Nephron progenitor cell (in vitro differentiated cells): ENCODE data around the gene UPF3B.

ENCODE experiments used
- DNase-seq: peaks from one replicate; pipeline ENCODE4 v3.0.0; 2021
- H3K27ac Mint-ChIP-seq: 2 replicates; pipeline ENCODE4 v1.8.0; 2021; ENCODE audit warnings: mild to moderate bottlenecking, moderate library complexity, mixed read lengths
- H3K27me3 Mint-ChIP-seq: 2 replicates; pipeline ENCODE4 v1.8.0; 2021; ENCODE audit warnings: mild to moderate bottlenecking, low read depth, mixed read lengths; ENCODE audit not compliant: poor library complexity
- H3K36me3 Mint-ChIP-seq: 2 replicates; pipeline ENCODE4 v1.8.0; 2021; ENCODE audit warnings: low read depth, mixed read lengths
- H3K4me1 Mint-ChIP-seq: 2 replicates; pipeline ENCODE4 v1.8.0; 2021; ENCODE audit warnings: mixed read lengths
- H3K4me3 Mint-ChIP-seq: 2 replicates; pipeline ENCODE4 v1.8.0; 2021; ENCODE audit warnings: mild to moderate bottlenecking, moderate library complexity, mixed read lengths
- H3K9me3 Mint-ChIP-seq: 2 replicates; pipeline ENCODE4 v1.8.0; 2021; ENCODE audit warnings: mild to moderate bottlenecking, moderate library complexity, mixed read lengths
- TF ChIP-seq, protein P1 (sequence below): fragments of 200-600 bp; sonication (generic); IDR thresholded peaks from 2 replicates; pipeline ENCODE4 v1.5.0; 2021; ENCODE audit warnings: antibody characterized with exemption

Gene UPF3B

DNA sequence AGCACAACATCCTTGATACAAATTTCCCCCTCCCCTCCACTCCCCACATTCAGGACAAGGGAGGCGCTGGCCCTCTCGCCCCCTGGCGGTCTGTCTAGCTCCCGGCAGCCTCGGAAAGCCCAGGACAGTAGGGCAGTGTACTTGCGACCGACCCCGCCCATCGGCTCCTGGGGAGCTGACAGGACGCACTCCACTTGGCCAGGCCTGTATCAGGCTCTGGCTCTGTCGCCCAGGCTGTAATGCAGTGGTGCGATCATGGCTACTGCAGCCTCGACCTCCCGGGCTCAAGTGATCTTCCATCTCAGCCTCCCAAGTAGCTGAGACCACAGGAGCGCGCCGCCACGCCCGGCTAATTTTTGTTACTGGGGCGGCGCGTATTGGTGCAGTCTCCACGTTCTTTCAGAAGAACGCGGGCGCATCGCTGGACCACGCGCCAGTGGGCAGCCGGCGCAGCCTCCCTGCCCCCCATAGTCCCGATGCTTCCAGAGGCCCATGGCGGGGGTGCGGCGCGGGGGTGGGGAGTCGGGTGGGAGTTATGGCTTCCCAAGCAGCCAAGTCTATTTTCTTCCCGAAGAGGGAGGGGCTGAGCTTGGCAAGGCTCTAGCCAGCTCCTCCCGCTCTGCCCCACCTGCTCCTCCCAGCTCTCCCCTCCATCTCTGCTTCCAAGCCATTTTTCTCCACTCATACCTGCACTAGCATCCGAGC is 35.1 kb upstream of the UPF3B start:
- peak; percentile 75 for DNase-seq
- H3K27ac Mint-ChIP-seq: no peak overlapping the region
- H3K4me3 Mint-ChIP-seq: peak overlapping the region; percentile 74
- TF ChIP-seq, protein P1, sequence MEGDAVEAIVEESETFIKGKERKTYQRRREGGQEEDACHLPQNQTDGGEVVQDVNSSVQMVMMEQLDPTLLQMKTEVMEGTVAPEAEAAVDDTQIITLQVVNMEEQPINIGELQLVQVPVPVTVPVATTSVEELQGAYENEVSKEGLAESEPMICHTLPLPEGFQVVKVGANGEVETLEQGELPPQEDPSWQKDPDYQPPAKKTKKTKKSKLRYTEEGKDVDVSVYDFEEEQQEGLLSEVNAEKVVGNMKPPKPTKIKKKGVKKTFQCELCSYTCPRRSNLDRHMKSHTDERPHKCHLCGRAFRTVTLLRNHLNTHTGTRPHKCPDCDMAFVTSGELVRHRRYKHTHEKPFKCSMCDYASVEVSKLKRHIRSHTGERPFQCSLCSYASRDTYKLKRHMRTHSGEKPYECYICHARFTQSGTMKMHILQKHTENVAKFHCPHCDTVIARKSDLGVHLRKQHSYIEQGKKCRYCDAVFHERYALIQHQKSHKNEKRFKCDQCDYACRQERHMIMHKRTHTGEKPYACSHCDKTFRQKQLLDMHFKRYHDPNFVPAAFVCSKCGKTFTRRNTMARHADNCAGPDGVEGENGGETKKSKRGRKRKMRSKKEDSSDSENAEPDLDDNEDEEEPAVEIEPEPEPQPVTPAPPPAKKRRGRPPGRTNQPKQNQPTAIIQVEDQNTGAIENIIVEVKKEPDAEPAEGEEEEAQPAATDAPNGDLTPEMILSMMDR: peak; percentile 42
- H3K27me3 Mint-ChIP-seq: peaks cover 2% of the 10 kb centered on the region
- peaks cover 42% of the 10 kb centered on the region for H3K9me3 Mint-ChIP-seq
- H3K36me3 Mint-ChIP-seq: no peaks in the 10 kb centered on the region
- H3K4me1 Mint-ChIP-seq: peaks cover 12% of the 10 kb centered on the region

DNA sequence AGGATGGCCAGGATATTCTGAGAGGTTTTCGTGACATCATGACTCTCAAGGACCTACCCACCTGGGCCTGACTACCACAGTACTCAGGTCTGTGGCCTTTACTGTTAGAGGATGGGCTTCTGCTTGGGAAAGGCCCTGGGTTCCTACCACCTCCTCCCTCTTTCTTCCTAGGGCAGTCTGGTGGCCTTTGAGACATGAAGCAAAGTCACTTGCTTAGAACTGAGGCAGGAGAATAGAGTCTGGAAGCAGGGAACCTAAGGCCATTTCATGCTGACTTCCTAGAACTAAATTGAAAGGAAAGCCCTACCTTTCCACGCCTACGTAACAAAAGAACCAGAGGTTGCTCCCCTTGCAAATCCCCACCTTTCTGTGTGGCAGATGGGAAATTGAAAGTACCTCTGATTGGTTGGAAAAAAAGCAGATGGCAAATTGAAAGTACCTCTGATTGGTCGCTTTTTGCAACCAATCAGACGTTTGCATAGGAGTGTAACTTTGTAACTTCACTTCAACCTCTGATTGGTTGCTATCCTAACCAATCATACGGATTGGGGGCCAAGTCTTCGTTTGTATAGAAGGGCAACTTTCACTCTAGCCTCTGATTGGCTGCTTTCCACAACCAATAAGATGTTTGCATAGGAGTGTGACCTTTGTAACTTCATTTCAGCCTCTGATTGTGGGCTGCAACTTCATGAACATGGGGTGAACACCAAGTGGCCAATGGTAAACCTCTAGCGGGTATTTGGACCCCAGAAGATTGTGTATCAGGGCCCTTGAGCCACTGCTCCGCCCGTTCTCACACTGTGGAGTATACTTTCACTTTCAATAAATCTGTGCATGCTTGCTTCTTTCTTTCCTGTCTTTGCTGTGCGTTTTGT is 33.0 kb upstream of the UPF3B start:
- Mint-ChIP-seq H3K4me1 (peaks cover under 1% of the 10 kb centered on the region), H3K27me3 (peaks cover 3% of the 10 kb centered on the region), H3K4me3 (no peak overlapping the region), H3K9me3 (peaks cover 31% of the 10 kb centered on the region), H3K36me3 (no peaks in the 10 kb centered on the region), H3K27ac (no peak overlapping the region)
- TF ChIP-seq, protein P1: no peak
- DNase-seq: no peak

DNA sequence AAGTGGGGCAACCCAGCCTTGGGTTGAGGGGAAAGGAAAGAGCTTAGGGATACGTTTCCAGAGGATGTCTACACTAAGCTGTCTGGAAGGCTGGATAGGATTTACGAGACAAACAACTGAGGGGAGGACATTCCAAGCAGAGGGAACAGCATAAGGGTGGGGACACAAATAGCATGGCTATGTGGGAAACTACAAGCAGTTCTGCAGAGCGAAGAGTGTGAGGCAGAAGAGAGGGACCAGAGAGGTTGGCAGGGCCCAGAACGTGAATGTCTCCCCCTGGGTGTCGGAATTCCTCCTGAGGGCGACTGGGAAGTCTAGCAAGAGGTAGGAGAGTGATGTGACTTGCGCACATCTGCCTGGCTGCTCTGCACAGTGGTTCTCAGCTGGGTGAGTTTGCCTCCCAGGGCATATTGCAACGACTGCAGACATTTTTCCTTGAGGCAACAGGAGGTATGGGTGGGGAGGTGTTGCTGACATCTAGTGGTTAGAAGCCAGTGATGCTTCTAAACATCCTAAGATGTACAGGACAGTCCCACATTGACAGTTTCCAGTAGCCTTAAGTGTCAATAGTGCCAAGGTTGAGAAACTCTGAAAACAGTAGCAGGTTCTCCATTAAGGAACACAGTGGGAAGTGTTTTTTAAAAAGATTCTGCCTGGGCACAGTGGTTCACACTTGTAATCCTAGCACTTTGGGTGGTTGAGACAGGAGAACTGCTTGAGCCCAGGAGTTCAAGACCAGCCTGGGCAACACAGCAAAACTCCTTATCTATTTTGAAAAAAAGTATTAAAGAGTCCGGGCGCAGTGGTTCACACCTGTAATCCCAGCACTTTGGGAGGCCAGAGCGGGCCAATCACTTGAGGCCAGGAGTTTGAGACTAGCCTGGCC is 28.0 kb upstream of the UPF3B start:
- peaks cover 6% of the 10 kb centered on the region for H3K4me1 Mint-ChIP-seq
- peak overlapping the region; percentile 70 for H3K27ac Mint-ChIP-seq
- H3K9me3 Mint-ChIP-seq: peaks cover 46% of the 10 kb centered on the region
- H3K4me3 Mint-ChIP-seq: no peak overlapping the region
- H3K36me3 Mint-ChIP-seq: peaks cover 14% of the 10 kb centered on the region
- DNase-seq: peak; percentile 21
- TF ChIP-seq, protein P1: peak; percentile 54
- peaks cover 3% of the 10 kb centered on the region for H3K27me3 Mint-ChIP-seq

DNA sequence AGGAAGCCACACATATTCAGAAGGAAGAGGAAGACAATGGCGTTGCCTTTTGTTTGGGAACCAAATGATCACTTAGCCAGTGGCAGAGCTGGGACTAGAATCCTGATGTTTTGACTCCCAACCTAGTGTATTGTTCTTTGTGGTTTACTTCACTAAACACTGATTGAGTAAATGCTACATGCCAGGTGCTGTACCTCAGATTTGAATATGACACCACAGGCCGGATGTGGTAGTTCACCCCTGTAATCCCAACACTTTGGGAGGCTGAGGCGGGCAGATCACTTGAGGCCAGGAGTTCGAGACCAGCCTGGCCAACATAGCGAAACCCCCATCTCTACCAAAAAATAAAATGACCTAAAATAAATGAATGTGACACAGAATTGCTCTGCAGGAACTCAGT is 27.3 kb upstream of the UPF3B start:
- Mint-ChIP-seq H3K4me3 (no peak overlapping the region), H3K36me3 (peaks cover 15% of the 10 kb centered on the region), H3K9me3 (peaks cover 46% of the 10 kb centered on the region), H3K4me1 (peaks cover 6% of the 10 kb centered on the region), H3K27ac (peak overlapping the region; percentile 70), H3K27me3 (peaks cover 3% of the 10 kb centered on the region)
- DNase-seq: no peak
- TF ChIP-seq, protein P1: no peak

DNA sequence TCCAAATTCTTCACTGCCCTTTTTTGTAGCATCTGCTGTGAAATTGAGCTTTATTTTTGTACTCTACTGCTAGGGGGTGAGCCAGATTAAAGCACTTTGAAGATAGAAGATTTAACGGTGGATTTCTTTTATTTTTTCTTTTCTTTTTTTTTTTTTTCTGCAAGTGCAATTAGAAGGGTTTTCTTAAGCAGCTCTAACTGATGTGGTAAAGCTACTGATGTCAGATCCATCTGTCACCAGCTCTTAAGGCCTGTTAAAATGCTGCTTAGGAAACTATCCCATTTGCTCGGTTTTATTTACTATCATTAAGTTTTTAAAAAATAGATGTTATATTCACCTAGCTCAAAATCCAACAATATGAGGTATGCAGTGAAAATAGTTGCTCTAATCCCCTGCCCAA is 26.0 kb upstream of the UPF3B start:
- no peak for DNase-seq
- peaks cover 43% of the 10 kb centered on the region for H3K9me3 Mint-ChIP-seq
- H3K27me3 Mint-ChIP-seq: peaks cover 3% of the 10 kb centered on the region
- no peak overlapping the region for H3K27ac Mint-ChIP-seq
- peaks cover 19% of the 10 kb centered on the region for H3K36me3 Mint-ChIP-seq
- no peak overlapping the region for H3K4me3 Mint-ChIP-seq
- TF ChIP-seq, protein P1: no peak
- peaks cover 6% of the 10 kb centered on the region for H3K4me1 Mint-ChIP-seq
